IMR-90 (cell line): ENCODE measurements around the gene PDGFD.

Source experiments
- CEBPB ChIP-seq: IDR thresholded peaks from 2 replicates; pipeline ENCODE4 v1.6.1; 2012; ENCODE audit warnings: low read depth, low read length, improper control_type of control experiment
- CTCF ChIP-seq: conservative IDR thresholded peaks from 2 replicates; pipeline ENCODE4 v1.5.1; 2012; ENCODE audit warnings: mild to moderate bottlenecking, low read depth, low read length, improper control_type of control experiment
- MXI1 ChIP-seq: IDR thresholded peaks from 2 replicates; pipeline ENCODE4 v1.6.1; 2012; ENCODE audit warnings: low read depth, mild to moderate bottlenecking, low read length, moderate library complexity, borderline replicate concordance

GRCh38 chr11:103958475-103959215 is 205.3 kb downstream of the PDGFD start:
- TF ChIP-seq CEBPB: no peak
- TF ChIP-seq CTCF: no peak
- TF ChIP-seq MXI1: no peak
